GM13976 (cell line): ENCODE data around the gene KLF13.
A peak's percentile ranks its signal among the peaks of the same experiment; 100 is the strongest.

Experiments
- DNase-seq: peaks from one replicate; pipeline ENCODE4 v3.0.0; 2012; ENCODE audit warnings: low spot score
- CTCF ChIP-seq: IDR thresholded peaks from 2 replicates; pipeline ENCODE4 v1.5.1; 2012; ENCODE audit warnings: borderline replicate concordance, mild to moderate bottlenecking; ENCODE audit not compliant: insufficient read depth; ENCODE audit errors: extremely low read depth, missing control alignments, control extremely low read depth
- in situ Hi-C: fragments of 300-500 bp; cut with MboI; formaldehyde crosslinking; loops from one replicate; pipeline ENCODE4 v1.12.0; 2022; ENCODE audit warnings: low sequenced_read_pairs, mixed read lengths, inconsistent platforms; ENCODE audit not compliant: unreplicated experiment

KLF13 gene

GRCh38 chr15:31357148-31357547 lies 30.5 kb downstream of the KLF13 start:
- DNase-seq: peak; percentile 51
- TF ChIP-seq CTCF: no peak
- in situ Hi-C loops: no loop called here

DNA sequence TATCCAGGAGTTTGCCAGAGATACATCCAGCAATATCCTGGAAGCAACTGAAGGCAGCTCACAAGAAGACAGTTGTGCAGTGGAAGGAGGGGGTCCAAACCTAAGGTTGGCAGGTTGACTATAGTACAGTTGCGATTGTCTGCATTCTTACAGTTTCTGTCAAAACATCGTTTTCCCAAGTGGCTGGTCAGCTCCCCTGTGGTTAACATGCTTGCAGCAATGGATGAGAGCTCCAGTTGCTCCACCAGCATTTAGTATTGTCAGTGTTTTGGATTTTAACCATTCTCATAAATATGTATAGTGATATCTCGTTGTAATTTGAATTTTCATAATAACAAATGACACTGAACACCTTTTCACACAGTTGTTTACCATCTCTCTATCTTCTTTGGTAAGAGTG lies 31.5 kb downstream of the KLF13 start:
- in situ Hi-C loops: no loop called here
- no peak for DNase-seq
- TF ChIP-seq CTCF: no peak

- no peak for DNase-seq
- no peak for TF ChIP-seq CTCF
- in situ Hi-C loops: no loop called here
Measured at GRCh38 chr15:31358957-31359701, 32.5 kb downstream of the KLF13 start.

DNA sequence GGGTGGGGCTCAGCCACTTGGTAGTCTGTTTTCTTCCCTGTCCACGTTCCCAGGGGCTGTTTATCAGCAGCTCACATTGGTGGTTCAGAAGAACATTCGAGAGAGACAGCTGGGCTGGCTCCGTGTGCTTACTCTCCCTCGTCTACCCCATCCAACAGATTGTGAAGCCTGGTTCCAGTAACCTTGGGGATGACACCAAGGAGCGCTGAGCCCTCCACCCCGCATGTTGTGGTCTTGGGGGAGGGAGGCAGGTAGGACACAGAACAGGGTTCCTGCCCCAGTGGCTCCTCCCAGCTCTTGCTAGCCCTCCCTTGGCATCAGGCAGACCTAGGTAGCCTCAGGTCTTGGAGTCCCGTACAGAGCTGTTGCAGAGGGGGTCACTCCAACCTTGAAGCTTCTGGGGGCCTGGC lies 33.1 kb downstream of the KLF13 start:
- in situ Hi-C loops: loop anchor here (10.0 kb wide), 1 partner anchor 125 kb away; no protein-coding TSS in a partner anchor
- no peak for DNase-seq

GRCh38 chr15:31360158-31360561 lies 33.5 kb downstream of the KLF13 start:
- DNase-seq: no peak
- in situ Hi-C loops: loop anchor here (10.0 kb wide), 1 partner anchor 125 kb away; no protein-coding TSS in a partner anchor
- TF ChIP-seq CTCF: no peak

More for the DNA sequence above, 33.1 kb downstream of the KLF13 start:
- TF ChIP-seq CTCF: no peak

- in situ Hi-C loops: loop anchor here (10.0 kb wide), 1 partner anchor 124 kb away; no protein-coding TSS in a partner anchor
- peak; percentile 80 for DNase-seq
- no peak for TF ChIP-seq CTCF
Measured at GRCh38 chr15:31360843-31361763, 34.5 kb downstream of the KLF13 start.
